ENCODE results near the gene FGFR2. TPM values are rescaled to one million over a fixed set of nuclear protein-coding genes. Genes with fewer than 3 reads are reported as not detected.

The FGFR2 gene
- total RNA-seq, 1 experiment from 2014 or later = 19.7 TPM

DNA sequence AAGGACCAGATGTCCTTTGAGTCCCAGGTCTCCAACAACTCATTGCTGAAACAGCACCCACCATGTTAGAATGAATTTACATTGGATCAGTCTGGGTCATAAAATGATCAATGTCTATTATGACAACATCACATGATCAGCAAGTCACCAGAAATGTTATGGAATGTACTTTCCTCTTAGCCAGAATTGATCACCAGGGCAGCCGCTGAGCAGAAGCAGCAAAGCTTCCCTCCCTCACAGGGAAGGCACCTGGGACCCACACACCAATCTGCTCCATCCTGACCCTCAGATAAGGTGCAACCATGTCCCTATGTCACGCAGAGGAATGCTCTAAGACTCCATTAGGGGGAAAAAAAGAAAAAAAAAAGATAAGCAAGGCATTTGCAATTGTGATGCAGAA, 30.0 kb downstream of the FGFR2 start:
- Histone ChIP-seq H3K36me3 (ENCODE audit: control insufficient read depth in 1 of 2, insufficient read depth in 2 of 2, low read length in 2 of 2) (no peaks in the 10 kb centered on the region), H3K79me2 (ENCODE audit: insufficient read depth, low read length) (no peaks in the 10 kb centered on the region), H3K4me1 (ENCODE audit: control insufficient read depth in 1 of 2, insufficient read depth in 2 of 2, low read length in 2 of 2) (no peaks in the 10 kb centered on the region), H3K9me3 (ENCODE audit: control insufficient read depth in 1 of 2, insufficient read depth in 1 of 2, low read depth in 1 of 2, low read length in 2 of 2) (no peaks in the 10 kb centered on the region), H3K9me2 (ENCODE audit: insufficient read depth) (no peaks in the 10 kb centered on the region), H3K27ac (ENCODE audit: low read depth, low read length) (no peak overlapping the region), H3K4me3 (replicated peaks in 1 of 2; ENCODE audit: low read depth in 1 of 2, low read length in 2 of 2) (no peak overlapping the region), H2AFZ (ENCODE audit: low read depth, low read length, poor library complexity, severe bottlenecking) (no peak overlapping the region), H3K4me2 (ENCODE audit: low read length) (no peak overlapping the region), H3K9ac (ENCODE audit: low read length) (no peak overlapping the region), H3K27me3 (ENCODE audit: insufficient read depth, low read length) (no peaks in the 10 kb centered on the region), H4K20me1 (ENCODE audit: insufficient read depth) (no peaks in the 10 kb centered on the region)
- ChIA-PET RAD21 (ENCODE audit: low non-redundant PET in 1 of 2, low total read pairs in 2 of 2, uncharacterized antibody in 2 of 2, unreplicated experiment in 2 of 2) (no interaction called here), POLR2A (no interaction called here), CTCF (no interaction called here)
- BruUV-seq (replicated peaks) = no TSS peak
- intact Hi-C loops (cut with micrococcal nuclease) = no loop called here
- ATAC-seq (no peak), DNase-seq (ENCODE audit: low read depth, low spot score) (no peak)
- no peak for TF ChIP-seq CBX3 (IDR thresholded peaks at IDR 0.05; ENCODE audit: low read depth)
- TF ChIP-seq RAD21 (IDR thresholded peaks at IDR 0.05; ENCODE audit: low read depth) = no peak
- TF ChIP-seq ELF1 (IDR thresholded peaks at IDR 0.05; ENCODE audit: borderline replicate concordance, low read depth) = no peak
- TF ChIP-seq ZNF274 (IDR thresholded peaks at IDR 0.05; ENCODE audit: low read depth, low read length) = no peak
- TF ChIP-seq SP1 (IDR thresholded peaks at IDR 0.05; ENCODE audit: low read depth) = no peak
- TF ChIP-seq, protein P1, sequence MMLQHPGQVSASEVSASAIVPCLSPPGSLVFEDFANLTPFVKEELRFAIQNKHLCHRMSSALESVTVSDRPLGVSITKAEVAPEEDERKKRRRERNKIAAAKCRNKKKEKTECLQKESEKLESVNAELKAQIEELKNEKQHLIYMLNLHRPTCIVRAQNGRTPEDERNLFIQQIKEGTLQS (IDR thresholded peaks at IDR 0.05) = no peak
- no peak for TF ChIP-seq EZH2 (IDR thresholded peaks at IDR 0.05)
- TF ChIP-seq SIN3A (IDR thresholded peaks at IDR 0.05; ENCODE audit: low read depth) = no peak
- TF ChIP-seq ZFX (IDR thresholded peaks at IDR 0.05) = no peak
- TF ChIP-seq YY1 (IDR thresholded peaks at IDR 0.05; ENCODE audit: extremely low read depth, insufficient replicate concordance, low read depth, low read length) = no peak
- no peak for TF ChIP-seq FOSL1 (IDR thresholded peaks at IDR 0.05; ENCODE audit: low read depth)
- TF ChIP-seq ZBTB33 (IDR thresholded peaks at IDR 0.05; ENCODE audit: extremely low read depth, insufficient replicate concordance, low read length) = no peak
- TF ChIP-seq JUND (IDR thresholded peaks at IDR 0.05) = no peak
- TF ChIP-seq SRF (IDR thresholded peaks at IDR 0.05; ENCODE audit: low read depth) = no peak
- TF ChIP-seq, protein P2, sequence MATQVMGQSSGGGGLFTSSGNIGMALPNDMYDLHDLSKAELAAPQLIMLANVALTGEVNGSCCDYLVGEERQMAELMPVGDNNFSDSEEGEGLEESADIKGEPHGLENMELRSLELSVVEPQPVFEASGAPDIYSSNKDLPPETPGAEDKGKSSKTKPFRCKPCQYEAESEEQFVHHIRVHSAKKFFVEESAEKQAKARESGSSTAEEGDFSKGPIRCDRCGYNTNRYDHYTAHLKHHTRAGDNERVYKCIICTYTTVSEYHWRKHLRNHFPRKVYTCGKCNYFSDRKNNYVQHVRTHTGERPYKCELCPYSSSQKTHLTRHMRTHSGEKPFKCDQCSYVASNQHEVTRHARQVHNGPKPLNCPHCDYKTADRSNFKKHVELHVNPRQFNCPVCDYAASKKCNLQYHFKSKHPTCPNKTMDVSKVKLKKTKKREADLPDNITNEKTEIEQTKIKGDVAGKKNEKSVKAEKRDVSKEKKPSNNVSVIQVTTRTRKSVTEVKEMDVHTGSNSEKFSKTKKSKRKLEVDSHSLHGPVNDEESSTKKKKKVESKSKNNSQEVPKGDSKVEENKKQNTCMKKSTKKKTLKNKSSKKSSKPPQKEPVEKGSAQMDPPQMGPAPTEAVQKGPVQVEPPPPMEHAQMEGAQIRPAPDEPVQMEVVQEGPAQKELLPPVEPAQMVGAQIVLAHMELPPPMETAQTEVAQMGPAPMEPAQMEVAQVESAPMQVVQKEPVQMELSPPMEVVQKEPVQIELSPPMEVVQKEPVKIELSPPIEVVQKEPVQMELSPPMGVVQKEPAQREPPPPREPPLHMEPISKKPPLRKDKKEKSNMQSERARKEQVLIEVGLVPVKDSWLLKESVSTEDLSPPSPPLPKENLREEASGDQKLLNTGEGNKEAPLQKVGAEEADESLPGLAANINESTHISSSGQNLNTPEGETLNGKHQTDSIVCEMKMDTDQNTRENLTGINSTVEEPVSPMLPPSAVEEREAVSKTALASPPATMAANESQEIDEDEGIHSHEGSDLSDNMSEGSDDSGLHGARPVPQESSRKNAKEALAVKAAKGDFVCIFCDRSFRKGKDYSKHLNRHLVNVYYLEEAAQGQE (IDR thresholded peaks at IDR 0.05; ENCODE audit: low read depth) = no peak
- TF ChIP-seq, protein P3, sequence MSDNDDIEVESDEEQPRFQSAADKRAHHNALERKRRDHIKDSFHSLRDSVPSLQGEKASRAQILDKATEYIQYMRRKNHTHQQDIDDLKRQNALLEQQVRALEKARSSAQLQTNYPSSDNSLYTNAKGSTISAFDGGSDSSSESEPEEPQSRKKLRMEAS (IDR thresholded peaks at IDR 0.05) = no peak
- no peak for TF ChIP-seq TCF7L2 (IDR thresholded peaks at IDR 0.05; ENCODE audit: borderline replicate concordance, extremely low read depth, insufficient read depth, insufficient read length)
- TF ChIP-seq POLR2AphosphoS5 (IDR thresholded peaks at IDR 0.05; ENCODE audit: low read depth, low read length) = no peak
- TF ChIP-seq POLR2A (IDR thresholded peaks at IDR 0.05; ENCODE audit: borderline replicate concordance, extremely low read depth, insufficient read depth, insufficient read length) = no peak
- no peak for TF ChIP-seq CEBPB (IDR thresholded peaks at IDR 0.05; ENCODE audit: low read depth)
